Stimulated activated naive CD8-positive, alpha-beta T cell treated with anti-CD3 and anti-CD28 coated beads, Interleukin-15, amount 100 ng/mL, for 72 hours (primary cell): ENCODE results near the gene A4GALT.

ENCODE experiments used
- ATAC-seq: fragments of 150-1000 bp; cut with Tn5 transposase; 2 replicates; pipeline ENCODE4 v1.10.0; 2021; ENCODE audit warnings: mild to moderate bottlenecking, moderate library complexity
- DNase-seq, 2 donors: peaks; one replicate each; pipeline ENCODE4 v3.0.0; 2021 to 2022
- H3K27ac Mint-ChIP-seq, 2 donors: one replicate each; pipeline ENCODE4 v1.8.0; 2022; ENCODE audit warnings: mild to moderate bottlenecking in 2 of 2, mixed read lengths in 2 of 2, moderate library complexity in 2 of 2
- H3K27me3 Mint-ChIP-seq: one replicate; pipeline ENCODE4 v1.8.0; 2022; ENCODE audit warnings: mixed read lengths
- H3K4me1 Mint-ChIP-seq: one replicate; pipeline ENCODE4 v1.8.0; 2022; ENCODE audit warnings: mild to moderate bottlenecking, mixed read lengths
- H3K4me3 Mint-ChIP-seq, 2 donors: one replicate each; pipeline ENCODE4 v1.8.0; 2022; ENCODE audit warnings: mild to moderate bottlenecking in 2 of 2, mixed read lengths in 2 of 2, moderate library complexity in 1 of 2
- H3K9me3 Mint-ChIP-seq, 2 donors: one replicate each; pipeline ENCODE4 v1.8.0; 2022; ENCODE audit warnings: mixed read lengths in 2 of 2

The A4GALT gene

DNA sequence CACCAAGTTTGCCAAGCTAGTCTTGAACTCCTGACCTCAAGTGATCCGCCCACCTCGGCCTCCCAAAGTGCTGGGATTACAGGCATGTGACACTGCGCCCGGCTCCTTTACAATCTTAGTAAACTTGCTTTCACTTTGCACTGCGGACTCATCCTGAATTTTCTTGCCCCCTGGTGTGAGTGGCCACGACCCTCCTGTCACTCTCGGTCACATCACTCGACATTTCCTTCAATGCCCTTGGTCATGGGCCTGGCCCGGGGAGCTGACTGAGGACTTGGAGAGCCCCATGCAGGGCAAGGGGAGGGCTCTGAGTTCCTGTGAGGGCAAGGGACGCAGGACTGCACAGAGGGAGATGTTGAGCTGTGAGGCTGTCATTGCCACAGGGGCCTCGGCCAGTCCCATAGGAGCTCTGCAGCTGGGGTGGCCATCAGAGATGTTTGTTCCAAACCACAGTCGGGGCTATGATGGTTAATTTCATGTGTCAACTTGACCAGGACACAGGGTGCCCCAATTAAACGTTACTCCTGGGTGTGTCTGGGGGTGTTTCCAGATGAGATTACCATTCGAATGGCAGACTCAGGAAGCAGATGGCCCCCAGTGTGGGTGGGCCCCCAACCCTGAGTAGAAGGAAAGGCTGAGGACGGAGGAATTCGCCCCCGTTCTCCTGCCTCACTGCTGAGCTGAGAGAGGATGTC lies 21.2 kb downstream of the A4GALT start:
- H3K27me3 Mint-ChIP-seq = no peaks in the 10 kb centered on the region
- ATAC-seq (no peak), DNase-seq (no peak)
- H3K4me1 Mint-ChIP-seq = no peaks in the 10 kb centered on the region
- H3K9me3 Mint-ChIP-seq = no peaks in the 10 kb centered on the region
- no peak overlapping the region for H3K4me3 Mint-ChIP-seq
- H3K27ac Mint-ChIP-seq = no peak overlapping the region

DNA sequence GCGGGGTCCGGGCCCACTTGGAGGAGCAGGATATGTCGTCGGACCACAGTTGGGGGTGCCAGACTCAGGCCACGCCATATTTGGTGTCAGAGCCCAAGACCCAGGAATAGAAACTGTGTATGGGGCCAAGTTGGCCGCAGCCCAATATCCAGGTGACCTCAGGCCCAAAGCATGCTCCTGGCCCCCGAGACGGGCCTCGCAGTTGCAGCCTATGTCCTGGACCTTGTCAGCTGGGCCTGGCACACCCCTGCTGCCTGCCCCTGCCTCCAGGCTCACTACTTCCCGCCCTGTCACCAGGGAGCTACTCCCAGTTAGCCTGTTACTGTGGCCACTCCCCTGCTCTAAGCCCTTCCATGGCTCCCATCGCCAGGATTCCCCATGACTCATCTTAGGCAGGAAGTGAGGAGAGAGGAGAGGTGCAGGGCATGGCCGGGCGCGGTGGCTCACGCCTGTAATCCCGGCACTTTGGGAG lies 23.1 kb downstream of the A4GALT start:
- no peak for DNase-seq
- Mint-ChIP-seq H3K9me3 (no peaks in the 10 kb centered on the region), H3K4me1 (no peaks in the 10 kb centered on the region), H3K4me3 (no peak overlapping the region), H3K27ac (no peak overlapping the region), H3K27me3 (no peaks in the 10 kb centered on the region)
- no peak for ATAC-seq

DNA sequence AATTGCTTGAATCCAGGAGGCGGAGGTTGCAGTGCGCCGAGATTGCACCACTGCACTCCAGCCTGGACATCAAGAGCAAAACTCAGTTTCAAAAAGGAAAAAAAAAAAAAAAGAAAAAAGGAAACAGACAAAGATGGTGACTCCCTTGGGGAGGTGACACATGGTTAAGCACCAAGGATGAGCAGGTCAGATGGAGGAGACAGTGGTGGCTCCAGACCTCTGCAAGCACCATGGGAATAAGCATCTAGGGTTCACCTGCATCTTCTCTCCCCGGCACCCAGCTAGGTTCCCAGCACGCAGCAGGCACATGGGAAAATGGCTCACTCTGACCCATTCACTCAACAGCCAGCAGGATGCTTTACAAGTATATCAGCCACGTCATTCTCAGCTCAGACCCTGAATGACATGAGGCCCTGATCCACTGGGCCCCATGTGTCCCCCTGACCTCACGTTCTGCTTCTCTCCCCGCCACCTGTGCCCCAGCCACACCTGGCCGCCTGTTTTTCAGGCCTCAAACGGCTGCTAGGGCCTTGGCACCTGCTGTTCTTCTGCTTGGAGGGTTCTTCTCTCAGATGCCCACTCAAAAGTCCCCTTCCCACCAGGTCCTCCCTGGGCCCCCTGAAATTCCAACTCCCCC lies 24.2 kb downstream of the A4GALT start:
- H3K27me3 Mint-ChIP-seq = no peaks in the 10 kb centered on the region
- no peaks in the 10 kb centered on the region for H3K9me3 Mint-ChIP-seq
- ATAC-seq = no peak
- no peaks in the 10 kb centered on the region for H3K4me1 Mint-ChIP-seq
- H3K4me3 Mint-ChIP-seq = no peak overlapping the region
- no peak overlapping the region for H3K27ac Mint-ChIP-seq
- no peak for DNase-seq

DNA sequence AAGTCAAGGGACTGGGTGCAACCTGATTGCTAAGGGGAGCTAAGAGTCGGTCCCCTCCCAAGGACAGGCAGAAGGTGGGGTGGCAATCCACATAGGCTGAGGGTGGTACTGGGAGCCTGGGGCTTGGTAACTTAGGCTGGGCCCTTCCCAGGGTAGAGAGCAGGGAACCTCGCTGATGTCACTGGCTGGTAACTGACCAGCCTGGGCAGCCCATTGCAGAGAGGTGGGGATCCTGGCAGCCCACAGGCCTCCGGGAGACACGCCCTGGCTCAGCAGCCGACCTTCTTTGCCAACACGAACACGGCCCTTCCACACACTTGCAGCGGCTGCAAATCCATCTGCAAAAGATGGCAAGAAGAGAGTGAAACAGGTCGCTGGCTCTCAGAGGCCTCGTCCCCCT lies 25.4 kb downstream of the A4GALT start:
- Mint-ChIP-seq H3K27ac (no peak overlapping the region), H3K27me3 (no peaks in the 10 kb centered on the region), H3K4me1 (no peaks in the 10 kb centered on the region), H3K4me3 (no peak overlapping the region), H3K9me3 (no peaks in the 10 kb centered on the region)
- no peak for DNase-seq
- ATAC-seq = no peak

DNA sequence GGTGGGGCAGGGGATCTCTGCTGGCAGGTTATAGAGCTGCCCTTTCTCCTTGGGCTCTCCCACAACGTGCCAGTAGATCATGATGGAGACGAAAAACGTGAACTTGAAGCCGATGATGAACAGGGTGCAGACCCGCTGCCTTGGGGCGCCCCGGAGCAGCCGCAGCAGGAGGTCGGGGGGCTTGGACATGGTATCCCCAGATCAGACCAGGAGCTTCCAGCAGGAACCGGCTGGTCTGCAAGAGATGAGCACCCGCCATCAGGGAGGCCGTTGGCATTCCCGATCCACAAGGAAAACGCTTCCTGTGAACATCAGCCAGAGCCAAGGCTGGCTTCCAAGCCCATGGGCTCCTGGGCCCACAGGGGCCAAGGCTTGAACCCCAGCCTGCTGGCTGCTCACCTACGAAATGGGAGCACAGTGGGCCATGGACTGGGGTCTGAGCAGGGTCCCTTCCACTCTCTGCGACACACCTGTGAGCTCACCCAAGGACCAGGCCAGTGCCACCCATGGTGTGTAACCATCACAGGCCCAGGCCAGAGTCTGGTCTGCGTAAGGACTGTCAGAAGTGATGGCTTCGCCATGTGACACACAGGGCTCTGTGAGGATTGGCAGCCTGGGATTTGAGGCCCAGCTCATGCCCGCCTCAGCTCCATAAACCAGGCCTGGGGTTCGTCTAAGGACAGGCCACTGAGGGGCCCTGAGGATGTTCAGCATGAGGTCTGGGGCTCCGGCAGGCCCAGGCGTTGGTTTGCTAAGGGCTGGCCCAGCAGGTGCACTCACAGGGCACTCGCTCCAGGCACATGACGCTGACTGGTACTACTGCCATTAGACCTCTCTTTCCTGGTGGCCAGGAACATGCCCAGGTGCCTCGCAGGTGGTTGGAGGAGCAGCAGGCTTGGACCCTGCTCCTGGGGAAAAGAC lies 26.6 kb downstream of the A4GALT start:
- Mint-ChIP-seq H3K9me3 (no peaks in the 10 kb centered on the region), H3K27ac (no peak overlapping the region), H3K27me3 (no peaks in the 10 kb centered on the region), H3K4me1 (no peaks in the 10 kb centered on the region), H3K4me3 (no peak overlapping the region)
- DNase-seq (no peak), ATAC-seq (no peak)

DNA sequence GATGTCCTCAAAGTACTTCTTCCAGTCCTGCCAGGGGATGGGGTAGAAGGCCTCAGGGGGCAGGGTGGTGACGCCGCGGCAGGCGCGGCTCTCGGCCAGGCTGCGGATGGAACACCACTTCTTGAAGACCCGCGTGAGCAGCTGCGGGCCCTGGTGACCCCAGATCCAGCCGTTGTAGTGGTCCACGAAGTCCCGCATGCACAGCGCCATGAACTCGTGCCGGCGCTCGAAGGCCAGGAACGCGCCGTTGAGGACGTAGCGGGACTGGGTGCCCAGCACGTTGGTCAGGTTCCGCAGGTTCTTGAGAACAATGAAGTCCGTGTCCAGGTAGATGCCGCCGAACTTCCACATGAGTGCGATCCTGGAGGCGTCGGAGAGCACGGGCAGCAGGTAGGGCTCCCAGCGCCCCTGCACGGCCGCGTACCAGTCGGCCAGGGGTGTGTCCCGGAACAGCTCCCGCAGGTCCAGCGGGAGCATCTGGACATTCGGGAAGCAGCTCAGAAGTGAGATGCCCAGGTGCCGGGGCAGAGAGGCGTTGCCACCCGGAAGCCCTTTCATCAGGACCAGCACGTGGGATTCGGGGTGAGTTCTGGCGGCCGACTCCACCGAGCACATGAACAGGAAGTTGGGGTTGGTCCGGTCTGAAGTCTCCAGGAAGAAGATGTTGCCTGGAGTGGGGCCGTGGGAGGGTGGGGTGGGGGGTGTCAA lies 27.5 kb downstream of the A4GALT start:
- no peak overlapping the region for H3K4me3 Mint-ChIP-seq
- no peaks in the 10 kb centered on the region for H3K4me1 Mint-ChIP-seq

DNA sequence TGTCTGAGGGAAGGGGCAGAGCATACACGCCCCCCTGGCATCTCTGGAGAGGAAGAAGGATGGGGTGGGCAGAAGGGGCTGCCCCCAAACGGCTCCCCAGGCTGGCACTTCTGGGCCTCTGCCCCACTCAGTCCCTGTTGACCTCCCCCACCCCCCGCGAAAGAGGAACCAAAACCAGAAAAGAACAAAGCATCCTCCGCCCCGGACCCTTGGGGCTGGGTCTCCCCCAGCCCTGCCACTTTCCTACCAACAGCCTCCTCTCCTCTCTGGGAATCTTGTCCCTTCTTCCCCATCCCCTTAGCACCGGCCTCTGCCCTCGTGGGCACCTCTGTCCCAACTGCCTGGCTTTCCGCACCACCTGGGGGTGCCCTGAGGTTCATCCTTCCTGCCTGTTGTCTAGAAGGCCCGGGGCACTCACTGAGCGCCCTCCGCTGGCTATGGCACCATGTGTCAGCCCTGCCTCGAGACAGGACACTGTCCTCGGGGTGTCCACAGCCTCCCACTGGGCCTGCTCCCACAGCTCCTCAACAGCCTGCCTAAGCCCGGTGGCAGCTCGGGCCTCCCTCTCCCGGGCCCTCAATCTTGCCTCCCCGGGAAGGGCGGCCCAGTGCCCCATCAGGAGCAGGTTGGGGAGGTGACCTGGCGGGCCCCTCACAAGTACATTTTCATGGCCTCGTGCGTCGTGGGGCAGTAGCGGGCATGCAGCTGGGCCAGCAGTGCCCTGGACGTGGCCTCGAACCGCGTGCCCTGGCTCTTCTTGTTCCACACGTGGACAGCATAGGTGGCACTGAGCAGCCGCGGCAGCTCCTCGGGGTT lies 28.2 kb downstream of the A4GALT start:
- H3K27ac Mint-ChIP-seq = no peak overlapping the region
- ATAC-seq = no peak
- no peaks in the 10 kb centered on the region for H3K9me3 Mint-ChIP-seq
- H3K4me1 Mint-ChIP-seq = no peaks in the 10 kb centered on the region
- no peaks in the 10 kb centered on the region for H3K27me3 Mint-ChIP-seq
- H3K4me3 Mint-ChIP-seq = no peak overlapping the region
- DNase-seq = no peak

More for the DNA sequence above, 27.5 kb downstream of the A4GALT start:
- no peak for DNase-seq
- H3K9me3 Mint-ChIP-seq = no peaks in the 10 kb centered on the region
- H3K27me3 Mint-ChIP-seq = no peaks in the 10 kb centered on the region
- ATAC-seq = no peak
- H3K27ac Mint-ChIP-seq = peak overlapping the region in 1 of 2 donors; percentile 42

DNA sequence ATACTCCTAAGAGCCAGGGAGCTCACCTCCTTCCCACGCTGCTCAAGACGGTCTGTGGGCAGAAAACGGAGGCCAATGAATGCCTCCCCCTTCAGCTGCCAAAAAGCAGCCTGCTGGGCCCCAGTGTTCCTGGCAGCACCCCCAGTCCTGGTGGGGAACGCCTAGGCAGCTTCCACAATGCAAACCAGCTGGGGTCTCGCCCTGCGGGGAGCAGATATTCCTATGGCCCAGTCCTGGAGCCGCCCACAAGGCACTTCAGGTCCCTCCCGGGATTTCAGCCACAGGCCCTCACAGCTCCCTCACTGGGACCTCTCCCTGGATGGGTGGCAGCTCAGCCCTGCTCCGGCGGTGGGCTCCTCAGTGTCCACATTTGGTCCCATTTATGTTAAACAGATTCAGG lies 29.2 kb downstream of the A4GALT start:
- Mint-ChIP-seq H3K9me3 (no peaks in the 10 kb centered on the region), H3K4me3 (no peak overlapping the region), H3K27ac (peak overlapping the region in 1 of 2 donors; percentile 19), H3K4me1 (no peaks in the 10 kb centered on the region), H3K27me3 (no peaks in the 10 kb centered on the region)
- no peak for ATAC-seq
- no peak for DNase-seq

DNA sequence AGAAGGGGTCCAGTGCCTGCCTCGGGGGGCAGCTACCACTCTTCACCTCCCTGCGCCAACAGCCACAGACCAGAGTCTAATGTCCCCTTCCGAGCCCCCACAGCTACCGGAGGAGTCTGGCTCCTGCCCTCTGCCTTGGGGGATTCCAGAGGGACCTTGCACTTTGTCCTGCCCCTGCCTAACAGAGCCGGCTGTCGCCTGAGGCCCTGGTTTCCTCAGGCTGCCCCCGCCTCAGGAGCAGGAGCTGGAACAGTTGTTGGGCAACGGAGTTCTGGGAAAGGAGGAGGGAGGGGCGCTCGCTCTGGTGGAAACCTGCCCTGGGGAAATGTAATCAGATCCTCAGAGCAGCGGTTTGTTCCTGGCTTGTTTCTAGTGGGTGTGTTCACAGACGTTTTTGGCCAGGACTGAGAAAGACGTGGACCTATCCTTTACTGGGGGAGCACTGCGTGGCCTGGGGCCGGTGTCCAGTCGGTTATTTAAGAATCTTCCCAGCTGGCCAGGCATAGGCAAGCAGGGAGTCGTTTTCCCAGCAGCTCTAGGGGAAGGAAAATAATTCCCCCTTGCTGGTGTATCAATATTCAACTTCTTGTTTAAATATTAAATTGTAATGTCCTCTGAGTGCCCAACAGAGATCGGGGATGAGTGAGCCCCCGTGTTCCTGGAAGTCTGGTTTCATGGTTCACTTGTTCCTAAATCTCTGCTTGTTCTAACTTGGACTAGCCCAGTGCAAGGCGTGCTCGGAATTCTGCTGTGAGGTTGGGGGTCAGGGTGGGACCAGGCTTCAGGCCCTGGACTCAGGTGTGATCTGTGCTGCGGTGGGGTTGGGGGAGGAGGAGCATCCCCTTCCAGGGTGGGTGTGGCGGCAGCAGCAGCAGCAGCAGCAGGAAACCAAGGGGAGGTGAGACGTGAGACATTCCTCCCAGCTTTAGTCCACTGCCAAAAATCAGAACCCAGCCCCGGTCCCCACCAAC lies 32.1 kb downstream of the A4GALT start:
- no peaks in the 10 kb centered on the region for H3K4me1 Mint-ChIP-seq
- peak overlapping the region in 1 of 2 donors; percentile 45 for H3K27ac Mint-ChIP-seq
- no peak overlapping the region for H3K4me3 Mint-ChIP-seq
- DNase-seq (no peak), ATAC-seq (no peak)
- no peaks in the 10 kb centered on the region for H3K27me3 Mint-ChIP-seq
- no peaks in the 10 kb centered on the region for H3K9me3 Mint-ChIP-seq

DNA sequence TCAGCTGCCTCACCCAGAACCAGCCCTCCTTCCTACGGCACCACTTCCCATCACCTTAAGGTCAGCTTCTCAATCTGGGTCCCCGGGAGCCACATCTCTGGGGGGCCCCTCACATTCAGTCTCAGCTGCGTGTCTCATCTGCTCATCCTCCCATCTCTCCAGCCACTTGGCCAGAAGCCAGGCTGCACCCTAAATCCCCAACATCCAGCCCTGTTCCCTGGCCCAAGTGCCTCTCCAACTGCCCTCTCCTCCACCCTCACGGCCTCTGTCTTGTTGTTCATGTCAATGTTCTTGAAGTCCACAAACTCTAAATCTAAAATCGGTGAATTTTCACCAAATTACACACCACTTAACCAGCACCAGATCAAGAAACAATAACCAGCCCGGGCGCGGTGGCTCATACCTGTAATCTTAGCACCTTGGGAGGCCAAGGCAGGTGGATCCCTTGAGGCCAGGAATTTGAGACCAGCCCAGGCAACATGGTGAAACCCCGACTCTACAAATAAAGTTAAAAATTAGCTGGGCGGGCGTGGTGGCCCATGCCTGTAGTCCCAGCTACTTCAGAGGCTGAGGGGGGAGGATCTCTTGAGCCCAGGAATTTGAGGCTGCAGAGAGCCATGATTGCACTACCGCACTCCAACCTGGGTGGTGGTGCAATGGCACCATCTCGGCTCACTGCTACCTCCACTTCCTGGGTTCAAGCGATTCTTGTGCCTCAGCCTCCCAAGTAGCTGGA lies 33.7 kb downstream of the A4GALT start:
- Mint-ChIP-seq H3K27ac (peak overlapping the region; percentile 29 to 35), H3K4me1 (no peaks in the 10 kb centered on the region), H3K9me3 (no peaks in the 10 kb centered on the region), H3K27me3 (no peaks in the 10 kb centered on the region), H3K4me3 (no peak overlapping the region)
- DNase-seq = no peak
- no peak for ATAC-seq

DNA sequence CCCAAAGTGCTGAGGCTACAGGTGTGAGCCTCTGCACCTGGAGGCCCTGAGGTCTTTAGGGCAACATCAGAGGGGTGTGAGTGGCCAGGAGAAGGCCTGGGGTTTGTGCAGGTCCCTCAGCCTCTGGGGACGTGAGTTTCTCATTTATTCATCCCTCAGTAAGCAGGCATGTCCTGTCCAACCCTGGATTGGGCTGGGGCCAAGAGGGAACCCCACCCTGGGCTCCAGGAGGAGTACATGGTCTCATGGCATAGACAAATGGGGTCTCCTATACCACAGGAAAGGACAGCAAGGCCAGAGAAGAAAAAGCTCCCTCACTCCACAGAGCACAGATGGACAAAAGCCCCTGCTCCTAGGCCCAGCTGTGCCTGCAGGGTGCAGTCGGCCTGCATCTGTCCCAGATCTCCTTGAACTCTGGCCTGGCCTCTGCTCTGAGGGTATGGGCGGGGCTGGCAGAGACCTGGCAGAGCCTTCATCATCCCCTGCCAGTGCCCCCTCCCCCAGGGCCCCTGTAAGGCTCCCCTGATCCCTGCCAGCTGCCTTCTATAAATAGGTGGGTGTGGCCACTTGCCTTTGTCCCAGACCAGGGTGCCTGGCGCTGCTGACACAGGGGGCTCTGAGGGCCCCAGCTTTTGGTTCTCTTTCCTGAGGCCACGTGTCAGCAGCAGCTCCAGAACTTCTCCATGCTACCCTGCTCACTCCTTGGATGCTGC lies 34.6 kb downstream of the A4GALT start:
- DNase-seq = no peak
- H3K27ac Mint-ChIP-seq = peak overlapping the region in 1 of 2 donors; percentile 35
- no peaks in the 10 kb centered on the region for H3K9me3 Mint-ChIP-seq
- no peak for ATAC-seq
- H3K4me1 Mint-ChIP-seq = no peaks in the 10 kb centered on the region
- H3K4me3 Mint-ChIP-seq = no peak overlapping the region
- no peaks in the 10 kb centered on the region for H3K27me3 Mint-ChIP-seq

DNA sequence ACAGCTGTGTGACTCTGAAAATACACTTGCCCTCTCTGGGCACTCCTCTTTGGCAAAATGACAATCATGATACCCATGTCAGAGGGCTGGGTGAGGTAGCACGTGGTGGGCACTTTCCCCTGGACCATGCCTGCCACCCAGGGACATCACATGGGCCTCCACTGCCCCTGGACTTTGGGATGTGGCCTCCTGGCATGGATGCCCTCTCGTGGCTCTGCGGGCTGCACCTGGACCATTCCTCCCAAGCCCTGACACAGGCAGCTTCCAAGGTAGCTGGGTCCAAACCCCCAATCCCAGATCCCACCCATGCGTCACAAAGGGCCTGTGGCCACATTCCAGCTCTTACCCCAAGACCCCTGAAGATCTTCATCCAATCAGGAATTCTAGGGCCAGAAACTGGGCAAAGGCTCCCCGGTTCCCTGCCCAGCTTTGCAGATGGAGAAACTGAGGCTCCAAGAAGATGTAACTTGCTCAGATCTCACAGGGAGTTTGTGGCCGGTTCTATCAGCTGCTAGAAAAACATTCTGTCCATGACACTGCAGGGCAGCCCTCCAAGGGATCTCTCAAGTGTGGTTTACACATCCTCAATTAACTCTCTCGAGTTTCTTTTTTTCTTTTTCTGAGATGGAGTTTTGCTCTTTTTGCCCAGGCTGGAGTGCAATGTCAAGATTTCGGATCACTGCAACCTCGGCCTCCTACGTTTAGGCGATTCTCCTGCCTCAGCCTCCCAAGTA lies 36.0 kb downstream of the A4GALT start:
- Mint-ChIP-seq H3K27me3 (no peaks in the 10 kb centered on the region), H3K9me3 (peaks cover 1 to 3% of the 10 kb centered on the region in 2 donors), H3K4me3 (no peak overlapping the region), H3K27ac (no peak overlapping the region), H3K4me1 (no peaks in the 10 kb centered on the region)
- ATAC-seq (no peak), DNase-seq (no peak)
